ENCODE measurements around the gene DAZAP2. TPM values are rescaled to one million over a fixed set of nuclear protein-coding genes. Genes with fewer than 3 reads are reported as not detected.

DAZAP2 gene
- polyA plus RNA-seq, 1 donor (not counting 4 experiments of a cell fraction or from before 2014, with no cell fraction given): 199 TPM

GRCh38 chr12:51196547-51196946 is 42.1 kb upstream of the DAZAP2 start:
- H4K20me1 ChIP-seq (ENCODE audit: control insufficient read depth, extremely low read depth, insufficient read depth, low read length): no peaks in the 10 kb centered on the region
- no peaks in the 10 kb centered on the region for H3K27me3 ChIP-seq (ENCODE audit: control insufficient read depth, extremely low read depth, insufficient read depth, low read length)
- H3K9me1 ChIP-seq (ENCODE audit: control insufficient read depth, extremely low read depth, insufficient read depth, low read length): no peaks in the 10 kb centered on the region
- dilution Hi-C loops (cut with MboI; ENCODE audit: extremely low pct_ligation_motif_present, low sequenced_read_pairs): no loop called here
- no peak for TF ChIP-seq EZH2 (IDR thresholded peaks at IDR 0.05; ENCODE audit: low read length)
- TF ChIP-seq CTCF (optimal IDR thresholded peaks at IDR 0.05 in 1 of 3, IDR thresholded peaks at IDR 0.05 in 1 of 3, conservative IDR thresholded peaks at IDR 0.05 in 1 of 3; ENCODE audit: extremely low read depth in 1 of 3, insufficient read depth in 2 of 3, low read length in 3 of 3): no peak
- H3K4me1 ChIP-seq (ENCODE audit: control insufficient read depth, extremely low read depth, insufficient read depth, low read length): no peaks in the 10 kb centered on the region
- no peak overlapping the region for H3K4me3 ChIP-seq (ENCODE audit: control insufficient read depth in 2 of 3, extremely low read depth in 1 of 3, insufficient read depth in 2 of 3, low read depth in 1 of 3, low read length in 3 of 3)
- no peak overlapping the region for H3K4me2 ChIP-seq (ENCODE audit: control insufficient read depth, extremely low read depth, insufficient read depth, low read depth, low read length)
- H3K79me2 ChIP-seq (ENCODE audit: control insufficient read depth, insufficient read depth, low read length): no peaks in the 10 kb centered on the region
- H3K36me3 ChIP-seq (ENCODE audit: control insufficient read depth in 2 of 2, extremely low read depth in 1 of 2, insufficient read depth in 2 of 2, low read length in 2 of 2): no peaks in the 10 kb centered on the region
- H2AFZ ChIP-seq (ENCODE audit: control insufficient read depth, low read length): no peak overlapping the region
- FAIRE-seq (no peak), DNase-seq (ENCODE audit: low read depth, low spot score) (no peak)
- no peaks in the 10 kb centered on the region for H3K9me3 ChIP-seq (ENCODE audit: control insufficient read depth, low read depth, low read length)
- H3K27ac ChIP-seq (ENCODE audit: control insufficient read depth, insufficient read depth, low read length): no peak overlapping the region
- no peak overlapping the region for H3K9ac ChIP-seq (ENCODE audit: control insufficient read depth, extremely low read depth, insufficient read depth, low read length)

GRCh38 chr12:51197736-51198567 is 40.7 kb upstream of the DAZAP2 start:
- TF ChIP-seq EZH2 (IDR thresholded peaks at IDR 0.05; ENCODE audit: low read length): no peak
- no peak for TF ChIP-seq CTCF (optimal IDR thresholded peaks at IDR 0.05 in 1 of 3, IDR thresholded peaks at IDR 0.05 in 1 of 3, conservative IDR thresholded peaks at IDR 0.05 in 1 of 3; ENCODE audit: extremely low read depth in 1 of 3, insufficient read depth in 2 of 3, low read length in 3 of 3)
- dilution Hi-C loops (cut with MboI; ENCODE audit: extremely low pct_ligation_motif_present, low sequenced_read_pairs): no loop called here
- H2AFZ ChIP-seq (ENCODE audit: control insufficient read depth, low read length): no peak overlapping the region
- FAIRE-seq (no peak), DNase-seq (ENCODE audit: low read depth, low spot score) (no peak)
- no peak overlapping the region for H3K4me3 ChIP-seq (ENCODE audit: control insufficient read depth in 2 of 3, extremely low read depth in 1 of 3, insufficient read depth in 2 of 3, low read depth in 1 of 3, low read length in 3 of 3)
- H4K20me1 ChIP-seq (ENCODE audit: control insufficient read depth, extremely low read depth, insufficient read depth, low read length): no peaks in the 10 kb centered on the region
- H3K4me2 ChIP-seq (ENCODE audit: control insufficient read depth, extremely low read depth, insufficient read depth, low read depth, low read length): no peak overlapping the region
- no peaks in the 10 kb centered on the region for H3K27me3 ChIP-seq (ENCODE audit: control insufficient read depth, extremely low read depth, insufficient read depth, low read length)
- no peaks in the 10 kb centered on the region for H3K9me3 ChIP-seq (ENCODE audit: control insufficient read depth, low read depth, low read length)
- no peak overlapping the region for H3K9ac ChIP-seq (ENCODE audit: control insufficient read depth, extremely low read depth, insufficient read depth, low read length)
- no peaks in the 10 kb centered on the region for H3K9me1 ChIP-seq (ENCODE audit: control insufficient read depth, extremely low read depth, insufficient read depth, low read length)
- no peaks in the 10 kb centered on the region for H3K79me2 ChIP-seq (ENCODE audit: control insufficient read depth, insufficient read depth, low read length)
- no peaks in the 10 kb centered on the region for H3K36me3 ChIP-seq (ENCODE audit: control insufficient read depth in 2 of 2, extremely low read depth in 1 of 2, insufficient read depth in 2 of 2, low read length in 2 of 2)
- no peaks in the 10 kb centered on the region for H3K4me1 ChIP-seq (ENCODE audit: control insufficient read depth, extremely low read depth, insufficient read depth, low read length)
- H3K27ac ChIP-seq (ENCODE audit: control insufficient read depth, insufficient read depth, low read length): no peak overlapping the region

Measured in keratinocyte (primary cell).